GM12878 (cell line): ENCODE results near the gene DNAJC15. TPM values are rescaled to one million over a fixed set of nuclear protein-coding genes. Genes with fewer than 3 reads are reported as not detected.

Source experiments
- DPF2 ChIP-seq: fragments of 450-650 bp; IDR thresholded peaks from 2 replicates; pipeline ENCODE4 v1.6.1; 2017; ENCODE audit warnings: mild to moderate bottlenecking
- E2F8 ChIP-seq: fragments of 450-650 bp; IDR thresholded peaks from 2 replicates; pipeline ENCODE4 v1.6.1; 2018; ENCODE audit warnings: mild to moderate bottlenecking, low read depth, moderate library complexity; ENCODE audit not compliant: partially characterized antibody
- ELK1 ChIP-seq: IDR thresholded peaks from 2 replicates; pipeline ENCODE4 v1.6.1; 2012; ENCODE audit warnings: low read depth, low read length, improper control_type of control experiment
- EZH2 ChIP-seq: IDR thresholded peaks from 2 replicates; pipeline ENCODE4 v1.6.1; 2012; ENCODE audit warnings: low read depth, mild to moderate bottlenecking, control low read depth, inconsistent platforms, low read length, borderline replicate concordance; ENCODE audit not compliant: control insufficient read depth
- FOXM1 ChIP-seq: IDR thresholded peaks from 2 replicates; pipeline ENCODE4 v1.6.1; 2012; ENCODE audit warnings: low read depth, mild to moderate bottlenecking, inconsistent platforms, low read length, moderate library complexity
- IRF4 ChIP-seq: IDR thresholded peaks from 2 replicates; pipeline ENCODE4 v1.6.1; 2011; ENCODE audit warnings: low read depth, low read length
- LARP7 ChIP-seq: fragments of 450-650 bp; IDR thresholded peaks from 2 replicates; pipeline ENCODE4 v1.6.1; 2017; ENCODE audit warnings: mild to moderate bottlenecking
- MEF2A ChIP-seq: IDR thresholded peaks from 2 replicates; pipeline ENCODE4 v1.6.1; 2011; ENCODE audit warnings: low read depth, mild to moderate bottlenecking, low read length, moderate library complexity; ENCODE audit not compliant: insufficient read depth
- MXI1 ChIP-seq: fragments of 150-350 bp; IDR thresholded peaks from 2 replicates; pipeline ENCODE4 v1.6.1; 2011; ENCODE audit warnings: low read depth, mild to moderate bottlenecking, inconsistent platforms, low read length, improper control_type of control experiment
- NR2C2 ChIP-seq: IDR thresholded peaks from 2 replicates; pipeline ENCODE4 v1.6.1; 2011; ENCODE audit warnings: borderline replicate concordance, low read depth; ENCODE audit not compliant: control insufficient read depth, insufficient read length
- NRF1 ChIP-seq: conservative IDR thresholded peaks from 2 replicates; pipeline ENCODE4 v1.6.1; 2011; ENCODE audit warnings: mild to moderate bottlenecking, low read depth, low read length, improper control_type of control experiment
- RELB ChIP-seq: fragments of 450-650 bp; IDR thresholded peaks from 2 replicates; pipeline ENCODE4 v1.6.1; 2017; ENCODE audit warnings: low read depth, mild to moderate bottlenecking, moderate library complexity
- SIX5 ChIP-seq: IDR thresholded peaks from 2 replicates; pipeline ENCODE4 v1.6.1; 2011; ENCODE audit warnings: mild to moderate bottlenecking, low read depth, low read length, moderate library complexity; ENCODE audit not compliant: severe bottlenecking
- SKIL ChIP-seq: fragments of 450-650 bp; IDR thresholded peaks from 2 replicates; pipeline ENCODE4 v1.6.1; 2017; ENCODE audit warnings: mild to moderate bottlenecking, low read depth, inconsistent platforms; ENCODE audit not compliant: poor library complexity, severe bottlenecking
- TAF1 ChIP-seq: IDR thresholded peaks from 2 replicates; pipeline ENCODE4 v1.6.1; 2011; ENCODE audit warnings: mild to moderate bottlenecking, low read depth, low read length, borderline replicate concordance
- TCF12 ChIP-seq: IDR thresholded peaks from 2 replicates; pipeline ENCODE4 v1.6.1; 2011; ENCODE audit warnings: low read depth, mild to moderate bottlenecking, low read length
- YY1 ChIP-seq: IDR thresholded peaks from 2 replicates; pipeline ENCODE4 v1.6.1; 2011; ENCODE audit warnings: low read depth, mild to moderate bottlenecking, low read length
- ZNF592 ChIP-seq: fragments of 450-650 bp; IDR thresholded peaks from 2 replicates; pipeline ENCODE4 v1.6.1; 2017; ENCODE audit warnings: mild to moderate bottlenecking, moderate library complexity
- ZZZ3 ChIP-seq: IDR thresholded peaks from 2 replicates; pipeline ENCODE4 v1.6.1; 2011; ENCODE audit warnings: low read depth; ENCODE audit not compliant: control insufficient read depth, insufficient read length
- polyA plus RNA-seq, 11 experiments: library from polyadenylated mRNA; depleted of rRNA in 4 of 11; unstranded in 6 of 11; stranded (reverse) in 5 of 11; fragments of >200 nt; fragmentation: Nextera tagmentation in 4 of 11; fragmentation: Illumina TruSeq in 1 of 11; extraction: Ambion mirVana in 4 of 11; extraction: Trizol in 1 of 11; gene quantifications; 1 replicate in 1 of 11; 2 replicates in 10 of 11; pipeline versions ENCODE4 v1.2.1 to v1.2.3, GENCODE V29; 2011 to 2016; ENCODE audit warnings: inconsistent platforms in 2 of 11, missing spikeins in 2 of 11, low read depth in 1 of 11
- total RNA-seq, 4 experiments: library from RNA; depleted of rRNA in 3 of 4; stranded (reverse); fragments of >200 nt in 3 of 4; fragmentation: Illumina TruSeq in 1 of 4; extraction: Trizol in 1 of 4; gene quantifications; 2 replicates each; pipeline versions ENCODE4 v1.2.1 to v1.2.3, GENCODE V29; 2013 to 2021

Gene DNAJC15
- total and polyA plus RNA-seq, 10 of the 15 experiments (the other 5 are each of a cell fraction or from before 2014, with no cell fraction given), result 13.1 to 104 (median 54.4) TPM

GRCh38 chr13:42997381-42997780 lies 26.0 kb upstream of the DNAJC15 start (continued):
- 0 out of 2 replicates have a peak, but pooled peaks have one; percentile 50 for TF ChIP-seq IRF4
- no peak for TF ChIP-seq SIX5
- TF ChIP-seq MEF2A, result 0 out of 2 replicates have a peak, but pooled peaks have one; percentile 10
- TF ChIP-seq RELB, result peak; percentile 89
- no peak for TF ChIP-seq TCF12
- TF ChIP-seq ZZZ3, result no peak
- TF ChIP-seq SKIL, result no peak
- TF ChIP-seq MXI1, result no peak
- no peak for TF ChIP-seq YY1
- no peak for TF ChIP-seq EZH2
- no peak for TF ChIP-seq E2F8
- no peak for TF ChIP-seq TAF1
- TF ChIP-seq ZNF592, result no peak
- TF ChIP-seq DPF2, result no peak
- no peak for TF ChIP-seq NRF1
- TF ChIP-seq FOXM1, result peak; percentile 57; the same call in 1 of the 2 replicates
- no peak for TF ChIP-seq ELK1
- TF ChIP-seq LARP7, result no peak
- TF ChIP-seq NR2C2, result no peak
